ENCODE measurements around the gene SCAP. TPM values are rescaled to one million over a fixed set of nuclear protein-coding genes. Genes with fewer than 3 reads are reported as not detected.

SCAP gene
- total RNA-seq, 1 experiment from 2014 or later: 67.6 TPM

GRCh38 chr3:47515864-47516319, 40.2 kb upstream of the SCAP start:
- H2AFZ ChIP-seq (ENCODE audit: low read depth, low read length, poor library complexity, severe bottlenecking): no peak overlapping the region
- no peak overlapping the region for H3K9ac ChIP-seq (ENCODE audit: low read length)
- ChIA-PET RAD21 (ENCODE audit: low non-redundant PET in 1 of 2, low total read pairs in 2 of 2, uncharacterized antibody in 2 of 2, unreplicated experiment in 2 of 2) (no interaction called here), CTCF (interaction anchor here (0.7 kb wide), 1 partner anchor 154 kb away, joined by 3 read pairs; no protein-coding TSS in a partner anchor), POLR2A (no interaction called here)
- TF ChIP-seq TCF7L2 (IDR thresholded peaks at IDR 0.05; ENCODE audit: borderline replicate concordance, extremely low read depth, insufficient read depth, insufficient read length): no peak
- TF ChIP-seq ATF3 (IDR thresholded peaks at IDR 0.05): no peak
- TF ChIP-seq JUND (IDR thresholded peaks at IDR 0.05): no peak
- TF ChIP-seq SIN3A (IDR thresholded peaks at IDR 0.05; ENCODE audit: low read depth): no peak
- TF ChIP-seq CBX3 (IDR thresholded peaks at IDR 0.05; ENCODE audit: low read depth): no peak
- no peak for TF ChIP-seq MAX (IDR thresholded peaks at IDR 0.05)
- no peak for TF ChIP-seq CEBPB (IDR thresholded peaks at IDR 0.05; ENCODE audit: low read depth)
- no peak for TF ChIP-seq EZH2 (IDR thresholded peaks at IDR 0.05)
- TF ChIP-seq CTCF (IDR thresholded peaks at IDR 0.05 in 2 of 3, conservative IDR thresholded peaks at IDR 0.05 in 1 of 3; ENCODE audit: borderline replicate concordance in 1 of 3, insufficient read depth in 1 of 3, low read depth in 2 of 3, low read length in 2 of 3): no peak
- TF ChIP-seq FOSL1 (IDR thresholded peaks at IDR 0.05; ENCODE audit: low read depth): no peak
- no peak for TF ChIP-seq RAD21 (IDR thresholded peaks at IDR 0.05; ENCODE audit: low read depth)
- TF ChIP-seq POLR2A (IDR thresholded peaks at IDR 0.05; ENCODE audit: borderline replicate concordance, extremely low read depth, insufficient read depth, insufficient read length): no peak
- TF ChIP-seq EGR1 (IDR thresholded peaks at IDR 0.05; ENCODE audit: low read depth): no peak
- no peak for TF ChIP-seq REST (IDR thresholded peaks at IDR 0.05; ENCODE audit: low read depth)
- no peak for TF ChIP-seq POLR2AphosphoS5 (IDR thresholded peaks at IDR 0.05; ENCODE audit: low read depth, low read length)
- no peak for TF ChIP-seq SP1 (IDR thresholded peaks at IDR 0.05; ENCODE audit: low read depth)
- no peak for TF ChIP-seq SRF (IDR thresholded peaks at IDR 0.05; ENCODE audit: low read depth)
- no peak for TF ChIP-seq ELF1 (IDR thresholded peaks at IDR 0.05; ENCODE audit: borderline replicate concordance, low read depth)
- TF ChIP-seq YY1 (IDR thresholded peaks at IDR 0.05; ENCODE audit: extremely low read depth, insufficient replicate concordance, low read depth, low read length): no peak
- no peak for TF ChIP-seq ZBTB33 (IDR thresholded peaks at IDR 0.05; ENCODE audit: extremely low read depth, insufficient replicate concordance, low read length)
- peaks cover 20% of the 10 kb centered on the region for H3K79me2 ChIP-seq (ENCODE audit: insufficient read depth, low read length)
- peaks cover 2 to 20% of the 10 kb centered on the region in 2 experiments; a peak in 3 of 4 replicates for H3K4me1 ChIP-seq (ENCODE audit: control insufficient read depth in 1 of 2, insufficient read depth in 2 of 2, low read length in 2 of 2)
- peaks cover 0 to 2% of the 10 kb centered on the region in 2 experiments; a peak in 2 of 4 replicates for H3K36me3 ChIP-seq (ENCODE audit: control insufficient read depth in 1 of 2, insufficient read depth in 2 of 2, low read length in 2 of 2)
- no peak overlapping the region for H3K27ac ChIP-seq (ENCODE audit: low read depth, low read length)
- H3K9me3 ChIP-seq (ENCODE audit: control insufficient read depth in 1 of 2, insufficient read depth in 1 of 2, low read depth in 1 of 2, low read length in 2 of 2): no peaks in the 10 kb centered on the region
- no TSS peak for BruUV-seq (replicated peaks)
- no peak overlapping the region for H3K4me3 ChIP-seq (replicated peaks in 1 of 2; ENCODE audit: low read depth in 1 of 2, low read length in 2 of 2)
- H4K20me1 ChIP-seq (ENCODE audit: insufficient read depth): no peaks in the 10 kb centered on the region
- intact Hi-C loops (cut with micrococcal nuclease): no loop called here
- H3K9me2 ChIP-seq (ENCODE audit: insufficient read depth): no peaks in the 10 kb centered on the region
- ATAC-seq: no peak
- no peak for DNase-seq (ENCODE audit: low read depth, low spot score)
- no peak overlapping the region for H3K4me2 ChIP-seq (ENCODE audit: low read length)
- H3K27me3 ChIP-seq (ENCODE audit: insufficient read depth, low read length): no peaks in the 10 kb centered on the region

Data from HCT116 (cell line).